HG03469 (cell line): Measurements from ENCODE around the gene HEXA.
"Not testable (repeated sequence)": the region's sequence is repeated elsewhere in the genome, so short reads cannot be mapped to it uniquely, and the experiment has no call there.

Source experiments
- ATAC-seq: cut with Tn5 transposase; IDR thresholded peaks from one replicate; pipeline ENCODE4 v1.9.1; 2021; ENCODE audit warnings: mild to moderate bottlenecking, moderate library complexity, moderate number of reproducible peaks; ENCODE audit not compliant: unreplicated experiment

Gene HEXA

GRCh38 chr15:72375846-72376581 is at the start of gene HEXA:
Gene HEXA (minus strand): TSS chr15:72376014. CDS start chr15:72375972, 42 bp downstream.
- peak; percentile 42 for ATAC-seq

DNA sequence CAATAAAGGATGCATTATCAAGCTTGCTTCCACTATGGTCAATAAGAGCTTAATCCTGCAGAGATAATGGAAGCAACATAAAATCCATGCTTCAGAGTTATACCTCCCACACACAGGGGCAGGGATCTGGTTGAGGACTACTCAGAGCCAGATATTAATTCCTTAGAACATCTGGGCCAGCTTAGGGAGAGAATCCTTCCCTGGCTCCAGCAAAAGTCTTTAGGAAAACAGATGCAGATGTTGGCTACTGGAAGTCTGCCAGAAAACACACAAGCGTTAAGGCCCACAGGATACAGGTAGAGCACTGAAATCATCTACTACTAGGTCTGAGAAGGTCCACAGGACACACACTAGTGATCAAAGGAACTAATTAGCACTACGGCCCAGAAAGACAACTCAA is 47.4 kb upstream of the HEXA start:
- ATAC-seq, result no peak

GRCh38 chr15:72421484-72421883 is 45.7 kb upstream of the HEXA start:
- no peak for ATAC-seq

GRCh38 chr15:72420576-72420975 is 44.8 kb upstream of the HEXA start:
- no peak for ATAC-seq

- ATAC-seq, result not testable (repeated sequence)
Observed at GRCh38 chr15:72419768-72420167, 44.0 kb upstream of the HEXA start.

GRCh38 chr15:72415304-72415703 is 39.5 kb upstream of the HEXA start:
- ATAC-seq, result no peak

DNA sequence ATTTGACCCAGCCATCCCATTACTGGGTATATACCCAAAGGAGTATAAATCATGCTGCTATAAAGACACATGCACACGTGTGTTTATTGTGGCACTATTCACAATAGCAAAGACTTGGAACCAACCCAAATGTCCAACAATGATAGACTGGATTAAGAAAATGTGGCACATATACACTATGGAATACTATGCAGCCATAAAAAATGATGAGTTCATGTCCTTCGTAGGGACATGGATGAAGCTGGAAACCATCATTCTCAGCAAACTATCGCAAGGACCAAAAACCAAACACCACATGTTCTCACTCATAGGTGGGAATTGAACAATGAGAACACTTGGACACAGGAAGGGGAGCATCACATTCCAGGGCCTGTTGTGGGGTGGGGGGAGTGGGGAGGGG is 37.5 kb upstream of the HEXA start:
- ATAC-seq, result not testable (repeated sequence)

DNA sequence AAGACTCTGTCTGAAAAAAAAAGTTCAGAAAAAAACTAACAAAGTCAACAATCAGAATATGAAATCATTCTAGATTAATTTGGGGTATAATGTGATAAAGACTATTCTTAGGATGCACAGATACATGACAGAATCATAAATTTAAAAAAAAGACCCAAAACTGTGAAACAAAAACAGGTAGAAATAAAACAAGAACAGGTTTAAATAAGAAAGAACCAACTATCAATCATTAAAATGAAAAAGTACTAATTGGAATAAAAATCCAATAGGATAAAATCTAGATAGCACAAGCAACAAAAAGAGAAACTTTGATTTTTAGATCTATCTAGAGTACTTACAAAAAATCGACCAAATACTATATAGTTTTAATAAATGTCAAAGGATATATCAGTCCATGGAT is 35.7 kb upstream of the HEXA start:
- no peak for ATAC-seq

- ATAC-seq, result no peak
Observed at GRCh38 chr15:72411111-72411510, 35.3 kb upstream of the HEXA start.

GRCh38 chr15:72406936-72407335 is 31.1 kb upstream of the HEXA start:
- ATAC-seq, result no peak

GRCh38 chr15:72404841-72405240 is 29.0 kb upstream of the HEXA start:
- no peak for ATAC-seq

GRCh38 chr15:72404356-72404755 is 28.5 kb upstream of the HEXA start:
- ATAC-seq, result no peak

- no peak for ATAC-seq
Observed at GRCh38 chr15:72402726-72403125, 26.9 kb upstream of the HEXA start.

- ATAC-seq, result no peak
Observed at GRCh38 chr15:72398648-72399047, 22.8 kb upstream of the HEXA start.

GRCh38 chr15:72397796-72398588 is 22.2 kb upstream of the HEXA start, which contains the start of gene TMEM202:
Gene TMEM202 (plus strand): TSS chr15:72398305. CDS start chr15:72398327, 22 bp downstream.
- no peak for ATAC-seq

- not testable (repeated sequence) for ATAC-seq
Observed at GRCh38 chr15:72396331-72396730, 20.5 kb upstream of the HEXA start.

- no peak for ATAC-seq
Observed at GRCh38 chr15:72389231-72389630, 13.4 kb upstream of the HEXA start.

- no peak for ATAC-seq
Observed at GRCh38 chr15:72387741-72388140, 11.9 kb upstream of the HEXA start.

- no peak for ATAC-seq
Observed at GRCh38 chr15:72382146-72382545, 6.3 kb upstream of the HEXA start.

DNA sequence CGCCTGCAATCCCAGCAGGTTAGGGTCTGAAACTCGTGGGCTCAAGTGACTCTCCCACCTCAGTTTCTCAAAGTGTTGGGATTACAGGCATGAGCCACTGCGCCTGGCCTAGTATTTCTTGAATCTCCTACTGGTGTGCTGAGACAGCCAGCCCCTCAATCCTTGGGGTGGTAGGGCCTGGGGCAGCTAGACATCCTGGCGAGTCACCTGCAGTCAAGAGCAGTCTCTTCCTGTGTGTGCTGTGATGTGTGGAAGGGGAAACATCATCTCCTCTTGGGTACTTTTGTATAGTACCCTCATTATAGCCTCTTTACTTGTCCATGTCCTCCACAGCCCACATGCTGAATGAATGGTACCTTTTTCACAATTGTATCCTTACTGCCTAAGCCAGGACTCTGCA is 4.9 kb upstream of the HEXA start:
- no peak for ATAC-seq

DNA sequence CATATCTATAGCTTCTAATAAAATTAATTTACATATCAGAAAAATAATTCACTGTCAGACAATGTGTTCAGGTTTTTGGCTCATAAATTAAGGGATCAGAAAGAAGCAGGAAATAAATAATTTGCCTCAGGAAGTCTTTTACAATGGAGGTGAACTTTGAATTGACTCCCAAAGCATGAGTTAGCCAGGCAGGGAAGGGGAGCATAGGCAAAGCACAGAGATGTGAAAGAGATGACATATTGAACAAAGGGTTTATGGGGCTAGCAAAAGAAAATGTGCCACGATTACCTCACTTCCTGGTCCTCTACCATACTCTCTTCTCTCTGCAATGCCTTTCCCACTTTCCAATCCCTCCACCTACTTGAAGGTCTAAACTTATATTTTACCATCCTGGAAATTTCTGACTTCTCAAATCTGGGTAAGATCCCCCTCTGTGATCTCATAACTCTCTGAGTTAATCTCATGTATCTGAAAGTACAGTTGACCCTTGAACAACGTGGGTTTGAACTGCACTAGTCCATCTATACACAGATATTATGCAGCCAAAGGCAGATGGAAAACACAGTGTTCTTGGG is 4.1 kb upstream of the HEXA start:
- no peak for ATAC-seq

DNA sequence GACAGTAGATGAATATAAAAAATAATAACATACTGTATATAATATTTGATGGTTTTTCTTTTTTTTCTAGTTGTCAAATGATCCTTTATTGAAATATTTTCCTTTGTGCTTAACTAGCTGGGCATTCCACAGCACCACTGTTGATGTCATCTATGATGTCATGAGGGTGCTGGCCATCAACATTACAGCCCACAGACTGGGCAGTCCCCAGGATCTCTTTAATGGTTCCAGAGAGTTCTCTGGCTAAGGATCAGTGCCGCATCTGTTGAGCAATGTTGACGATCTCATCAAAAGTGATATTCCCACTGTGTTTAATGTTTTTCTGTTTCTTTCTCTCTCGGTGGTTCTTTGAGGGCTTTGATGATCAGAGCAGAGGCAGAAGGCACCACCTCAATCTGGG is 3.3 kb upstream of the HEXA start:
- ATAC-seq, result not testable (repeated sequence)
